Measurements from ENCODE around the gene C14orf180. TPM values are rescaled to one million over a fixed set of nuclear protein-coding genes. Genes with fewer than 3 reads are reported as not detected.

The C14orf180 gene
- total and polyA plus RNA-seq, 5 donors = 56.5 to 153 (median 107) TPM

DNA sequence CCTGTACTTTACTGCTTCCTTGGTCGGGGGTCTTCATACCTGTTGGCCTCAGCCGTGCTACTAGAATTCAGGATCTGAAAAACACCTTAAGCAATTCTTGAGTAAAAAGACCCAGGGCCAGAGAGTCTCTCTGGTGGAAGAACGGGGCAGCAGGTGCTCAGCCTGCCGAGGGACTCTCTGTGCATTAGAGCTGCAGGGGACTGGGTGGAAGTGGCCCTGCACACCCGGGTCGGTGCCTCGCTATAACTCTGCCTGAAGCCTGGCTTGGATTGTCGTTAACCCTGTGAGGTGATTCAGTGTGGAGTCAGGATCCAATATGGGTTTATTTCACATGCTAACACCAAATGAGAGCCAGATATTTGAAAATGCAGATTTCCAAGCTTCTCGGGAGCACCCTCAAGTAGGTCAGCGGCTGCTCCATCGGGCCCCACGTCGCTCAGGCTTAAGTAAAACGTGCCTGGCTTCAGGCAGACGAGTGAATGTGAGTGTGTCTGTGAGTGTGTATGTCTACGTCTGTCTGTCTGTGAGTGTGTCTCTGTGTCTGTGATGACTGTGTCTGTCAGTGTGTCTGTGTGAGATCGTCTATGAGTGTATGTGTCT lies 35.1 kb upstream of the C14orf180 start:
- DNase-seq (no peak), ATAC-seq (no peak)
- no peaks in the 10 kb centered on the region for H3K9me3 ChIP-seq (ENCODE audit: control insufficient read depth, low read length)
- H3K4me3 ChIP-seq (ENCODE audit: low read length) = no peak overlapping the region
- WGBS = 72% methylated on average over 17 of the region's 17 CpGs
- intact Hi-C loops (cut with DNase I) = no loop called here
- H3K27me3 ChIP-seq (ENCODE audit: control insufficient read depth, insufficient read depth) = no peaks in the 10 kb centered on the region
- no peak overlapping the region for H3K27ac ChIP-seq (ENCODE audit: low read length)
- no peaks in the 10 kb centered on the region for H3K4me1 ChIP-seq (ENCODE audit: control insufficient read depth, insufficient read depth, low read length)

DNA sequence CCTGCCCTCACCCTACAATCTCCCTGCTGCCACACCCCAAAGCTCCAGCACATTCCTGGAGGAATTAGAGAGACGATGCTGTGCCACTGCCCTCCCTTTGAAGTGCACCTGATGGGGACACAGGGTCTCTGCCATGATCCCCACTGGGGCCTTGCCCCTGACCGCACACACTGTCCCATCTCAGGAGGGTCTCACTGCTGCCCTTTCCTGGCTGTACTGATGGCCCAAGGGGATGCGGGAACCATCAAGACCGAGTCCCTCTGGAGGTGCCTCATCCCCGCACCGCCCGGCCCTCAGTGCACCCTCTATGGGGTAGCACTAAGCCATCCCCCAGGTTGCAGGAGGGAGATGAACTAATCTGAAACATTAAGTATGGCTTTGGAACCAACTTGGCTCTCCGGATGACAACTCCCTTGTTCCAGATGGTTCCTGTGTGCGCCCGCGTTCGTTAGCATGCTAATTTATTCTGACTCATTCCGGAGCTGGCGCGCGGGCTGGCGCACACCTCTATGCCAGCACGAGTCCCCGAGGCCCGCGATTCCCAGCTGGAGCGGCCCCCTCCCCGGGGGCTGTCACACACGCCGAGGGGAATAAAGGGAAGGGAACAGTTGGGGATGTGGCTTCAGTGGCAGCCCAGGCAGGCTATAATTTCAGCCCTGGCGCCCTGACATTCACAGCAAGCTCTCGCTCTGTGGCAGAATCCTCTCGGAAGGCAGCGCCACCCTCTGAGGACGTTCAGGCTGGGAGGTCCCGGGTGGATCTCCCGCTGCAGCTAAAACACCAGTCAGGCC lies 34.2 kb upstream of the C14orf180 start:
- Histone ChIP-seq H3K4me3 (ENCODE audit: low read length) (no peak overlapping the region), H3K27me3 (ENCODE audit: control insufficient read depth, insufficient read depth) (no peaks in the 10 kb centered on the region), H3K27ac (ENCODE audit: low read length) (no peak overlapping the region), H3K9me3 (ENCODE audit: control insufficient read depth, low read length) (no peaks in the 10 kb centered on the region), H3K4me1 (ENCODE audit: control insufficient read depth, insufficient read depth, low read length) (no peaks in the 10 kb centered on the region)
- 52% methylated on average over 32 of the region's 32 CpGs for WGBS
- DNase-seq (no peak), ATAC-seq (no peak)
- intact Hi-C loops (cut with DNase I) = no loop called here

DNA sequence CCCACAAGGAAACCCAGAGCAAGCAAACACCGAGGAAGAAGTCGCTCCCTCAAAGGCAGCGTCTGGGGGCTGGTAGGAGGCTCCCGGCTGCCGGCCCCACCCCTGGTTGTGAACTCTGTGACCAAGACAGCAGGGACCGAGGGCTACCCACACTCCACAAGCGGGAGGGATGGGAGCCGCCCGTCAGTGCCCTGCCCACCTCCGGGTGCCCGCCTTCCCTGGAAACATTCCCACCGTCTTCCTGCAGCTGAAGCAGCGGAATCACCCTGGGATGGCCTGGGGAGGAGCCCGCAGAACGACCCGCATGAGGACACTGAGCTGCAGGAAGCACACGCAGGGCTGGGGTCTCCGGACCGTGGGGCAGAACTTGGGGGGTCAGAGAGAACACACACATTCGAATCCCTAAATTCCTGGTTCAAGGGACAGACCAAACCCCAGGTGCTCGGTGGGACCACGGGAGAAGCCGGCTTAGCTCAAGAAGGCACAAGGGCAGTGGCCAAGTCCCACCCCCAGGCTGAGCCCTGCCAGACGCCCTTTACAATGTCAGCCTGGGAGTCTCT lies 33.5 kb upstream of the C14orf180 start:
- Histone ChIP-seq H3K4me3 (ENCODE audit: low read length) (no peak overlapping the region), H3K4me1 (ENCODE audit: control insufficient read depth, insufficient read depth, low read length) (no peaks in the 10 kb centered on the region), H3K9me3 (ENCODE audit: control insufficient read depth, low read length) (no peaks in the 10 kb centered on the region), H3K27me3 (ENCODE audit: control insufficient read depth, insufficient read depth) (no peaks in the 10 kb centered on the region), H3K27ac (ENCODE audit: low read length) (no peak overlapping the region)
- intact Hi-C loops (cut with DNase I) = no loop called here
- 24% methylated on average over 24 of the region's 24 CpGs for WGBS
- ATAC-seq = peak in 1 of 2 donors; percentile 72
- peak in 1 of 3 donors; percentile 54 for DNase-seq

DNA sequence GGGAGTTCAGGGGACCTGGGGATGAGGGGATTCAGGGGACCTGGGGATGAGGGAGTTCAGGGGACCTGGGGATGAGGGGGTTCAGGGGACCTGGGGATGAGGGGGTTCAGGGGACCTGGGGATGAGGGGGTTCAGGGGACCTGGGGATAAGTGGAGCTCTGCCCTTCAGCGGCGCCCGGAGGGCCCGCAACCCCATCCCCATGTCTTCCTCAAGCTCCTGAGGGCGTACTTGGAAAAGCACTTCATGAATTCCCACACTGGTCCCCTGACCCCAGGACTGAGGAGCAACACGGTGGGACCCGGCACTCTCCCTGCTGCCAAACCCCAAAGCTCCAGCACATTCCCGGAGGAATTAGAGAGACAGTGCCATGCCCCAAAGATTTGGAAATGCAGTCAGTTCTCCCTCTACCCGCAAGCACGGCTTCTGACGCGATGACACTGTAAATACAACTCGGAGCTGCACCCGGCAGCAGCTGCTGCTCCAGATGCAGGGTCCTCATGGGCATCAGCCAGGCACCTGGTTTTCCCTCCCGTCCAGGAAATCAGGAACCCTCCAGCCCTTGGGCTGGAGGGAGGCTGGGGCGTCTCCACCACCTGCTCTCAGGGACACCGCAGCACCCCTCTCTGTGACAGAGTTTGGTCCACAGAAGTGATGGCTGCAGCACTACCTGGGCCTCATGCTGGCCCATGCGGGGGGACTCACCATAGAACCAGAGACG lies 32.8 kb upstream of the C14orf180 start:
- no peaks in the 10 kb centered on the region for H3K9me3 ChIP-seq (ENCODE audit: control insufficient read depth, low read length)
- H3K27me3 ChIP-seq (ENCODE audit: control insufficient read depth, insufficient read depth) = no peaks in the 10 kb centered on the region
- no peak for ATAC-seq
- no peak for DNase-seq
- H3K4me1 ChIP-seq (ENCODE audit: control insufficient read depth, insufficient read depth, low read length) = no peaks in the 10 kb centered on the region
- H3K27ac ChIP-seq (ENCODE audit: low read length) = no peak overlapping the region
- WGBS = 86% methylated on average over 19 of the region's 19 CpGs
- intact Hi-C loops (cut with DNase I) = no loop called here
- no peak overlapping the region for H3K4me3 ChIP-seq (ENCODE audit: low read length)

DNA sequence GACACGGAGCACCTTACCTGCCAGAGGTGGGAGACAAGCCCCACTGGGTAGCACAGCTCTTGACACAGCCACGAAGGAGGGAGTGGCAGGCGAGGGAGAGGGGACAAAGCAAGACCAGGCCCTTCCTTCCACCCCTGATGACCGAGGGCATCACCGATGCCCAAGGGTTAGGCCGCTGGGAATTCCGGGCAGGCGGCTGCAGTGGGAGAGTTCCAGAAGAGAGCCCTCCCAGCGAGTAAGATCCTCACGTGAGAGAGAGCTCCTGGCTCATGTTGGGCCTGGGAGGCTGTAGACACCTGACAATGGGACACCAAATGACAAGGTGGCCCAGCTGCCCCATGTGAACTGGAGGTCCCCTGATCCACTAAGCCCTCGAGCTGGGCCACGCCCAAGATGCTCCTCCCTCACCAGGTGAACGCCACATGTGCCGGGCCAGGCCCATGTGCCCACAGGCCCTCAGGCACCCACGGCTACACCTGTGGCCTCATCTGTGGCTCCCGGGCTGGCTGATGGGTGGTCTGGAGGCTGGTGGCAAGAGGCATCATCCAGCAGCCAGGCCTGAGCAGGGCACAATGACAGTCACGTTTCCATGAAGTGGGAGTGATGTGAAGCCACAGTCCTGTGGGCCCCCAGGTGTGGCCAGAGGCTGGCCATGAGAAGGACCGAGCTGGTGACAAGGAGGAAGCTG lies 32.1 kb upstream of the C14orf180 start:
- intact Hi-C loops (cut with DNase I) = no loop called here
- Histone ChIP-seq H3K27me3 (ENCODE audit: control insufficient read depth, insufficient read depth) (no peaks in the 10 kb centered on the region), H3K4me3 (ENCODE audit: low read length) (no peak overlapping the region), H3K27ac (ENCODE audit: low read length) (no peak overlapping the region), H3K9me3 (ENCODE audit: control insufficient read depth, low read length) (no peaks in the 10 kb centered on the region), H3K4me1 (ENCODE audit: control insufficient read depth, insufficient read depth, low read length) (no peaks in the 10 kb centered on the region)
- peak in 2 of 3 donors; percentile 10 to 43 for DNase-seq
- ATAC-seq = no peak
- WGBS = 90% methylated on average over 18 of the region's 18 CpGs

DNA sequence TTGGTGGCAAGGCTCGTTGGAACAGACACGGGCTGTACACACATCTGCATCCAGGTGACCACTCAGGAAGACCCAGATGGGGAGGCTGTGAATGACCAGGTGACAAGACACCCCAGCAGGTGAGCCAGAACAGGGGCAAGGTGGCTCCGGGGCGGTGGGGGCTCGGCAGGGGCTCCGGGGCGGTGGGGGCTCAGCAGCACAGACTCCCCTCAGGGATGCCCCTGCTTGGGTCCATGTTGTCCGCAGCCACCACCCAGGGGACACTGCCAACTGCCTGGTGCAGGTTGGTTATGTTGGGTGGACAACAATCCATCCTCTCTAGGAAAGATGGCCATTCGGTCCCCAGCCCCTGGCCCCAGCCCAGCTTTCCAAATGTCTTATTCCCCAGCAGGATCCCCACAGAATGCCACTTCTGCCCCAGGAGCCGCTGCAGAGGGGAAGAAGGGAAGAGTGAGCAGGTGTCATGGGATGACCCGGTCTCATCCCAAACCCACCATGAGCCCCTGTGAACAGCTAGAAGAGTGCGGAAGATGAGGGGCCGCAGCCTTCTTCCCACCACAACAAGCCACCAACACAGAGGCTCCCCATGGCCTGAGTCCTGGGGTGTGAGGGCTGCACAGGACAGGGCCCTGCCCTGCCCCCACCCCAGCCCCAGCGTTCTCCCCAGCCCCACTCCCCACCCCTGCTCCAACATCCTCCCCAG lies 31.4 kb upstream of the C14orf180 start:
- intact Hi-C loops (cut with DNase I) = no loop called here
- WGBS = 84% methylated on average over 14 of the region's 14 CpGs
- ATAC-seq = no peak
- H3K4me1 ChIP-seq (ENCODE audit: control insufficient read depth, insufficient read depth, low read length) = no peaks in the 10 kb centered on the region
- no peak overlapping the region for H3K4me3 ChIP-seq (ENCODE audit: low read length)
- H3K27ac ChIP-seq (ENCODE audit: low read length) = no peak overlapping the region
- no peaks in the 10 kb centered on the region for H3K27me3 ChIP-seq (ENCODE audit: control insufficient read depth, insufficient read depth)
- no peaks in the 10 kb centered on the region for H3K9me3 ChIP-seq (ENCODE audit: control insufficient read depth, low read length)
- no peak for DNase-seq

DNA sequence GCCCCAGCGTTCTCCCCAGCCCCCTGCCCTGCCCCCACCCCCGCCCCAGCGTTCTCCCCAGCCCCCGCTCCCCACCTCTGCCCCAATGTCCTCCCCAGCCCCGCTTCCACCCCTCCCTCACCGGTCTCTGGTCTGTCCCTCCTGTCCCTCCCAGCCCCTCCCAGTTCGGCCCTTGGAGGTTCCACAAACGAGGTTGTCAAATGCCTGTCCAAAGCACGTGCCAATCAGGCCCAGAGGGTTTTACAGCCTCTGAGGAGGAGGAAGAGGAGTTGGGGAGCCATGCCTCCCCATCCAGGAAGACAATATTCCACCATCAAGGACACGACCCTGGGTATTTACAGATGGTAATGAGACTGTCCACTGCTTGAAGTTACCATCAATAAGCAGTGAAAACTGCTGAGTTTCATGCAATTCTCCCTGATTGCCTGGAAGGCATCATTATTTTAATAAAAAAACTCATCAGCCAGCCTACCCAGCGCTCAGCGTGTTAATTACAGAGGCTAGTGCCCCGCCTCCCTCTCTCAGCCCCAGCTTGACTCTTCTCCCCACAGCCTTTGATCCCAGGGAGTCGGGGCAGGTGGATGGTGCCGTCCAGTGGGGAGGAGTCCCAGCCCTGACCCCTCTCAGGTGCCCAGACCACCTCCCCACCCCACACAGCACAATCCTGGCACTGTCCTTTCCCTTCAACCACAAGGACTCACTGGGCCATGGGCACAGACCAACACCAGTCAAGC lies 30.6 kb upstream of the C14orf180 start:
- no peaks in the 10 kb centered on the region for H3K27me3 ChIP-seq (ENCODE audit: control insufficient read depth, insufficient read depth)
- no peak overlapping the region for H3K27ac ChIP-seq (ENCODE audit: low read length)
- no peaks in the 10 kb centered on the region for H3K4me1 ChIP-seq (ENCODE audit: control insufficient read depth, insufficient read depth, low read length)
- H3K4me3 ChIP-seq (ENCODE audit: low read length) = no peak overlapping the region
- H3K9me3 ChIP-seq (ENCODE audit: control insufficient read depth, low read length) = no peaks in the 10 kb centered on the region
- WGBS = 39% methylated on average over 15 of the region's 15 CpGs
- DNase-seq (peak in 1 of 3 donors; percentile 5), ATAC-seq (no peak)
- intact Hi-C loops (cut with DNase I) = no loop called here

DNA sequence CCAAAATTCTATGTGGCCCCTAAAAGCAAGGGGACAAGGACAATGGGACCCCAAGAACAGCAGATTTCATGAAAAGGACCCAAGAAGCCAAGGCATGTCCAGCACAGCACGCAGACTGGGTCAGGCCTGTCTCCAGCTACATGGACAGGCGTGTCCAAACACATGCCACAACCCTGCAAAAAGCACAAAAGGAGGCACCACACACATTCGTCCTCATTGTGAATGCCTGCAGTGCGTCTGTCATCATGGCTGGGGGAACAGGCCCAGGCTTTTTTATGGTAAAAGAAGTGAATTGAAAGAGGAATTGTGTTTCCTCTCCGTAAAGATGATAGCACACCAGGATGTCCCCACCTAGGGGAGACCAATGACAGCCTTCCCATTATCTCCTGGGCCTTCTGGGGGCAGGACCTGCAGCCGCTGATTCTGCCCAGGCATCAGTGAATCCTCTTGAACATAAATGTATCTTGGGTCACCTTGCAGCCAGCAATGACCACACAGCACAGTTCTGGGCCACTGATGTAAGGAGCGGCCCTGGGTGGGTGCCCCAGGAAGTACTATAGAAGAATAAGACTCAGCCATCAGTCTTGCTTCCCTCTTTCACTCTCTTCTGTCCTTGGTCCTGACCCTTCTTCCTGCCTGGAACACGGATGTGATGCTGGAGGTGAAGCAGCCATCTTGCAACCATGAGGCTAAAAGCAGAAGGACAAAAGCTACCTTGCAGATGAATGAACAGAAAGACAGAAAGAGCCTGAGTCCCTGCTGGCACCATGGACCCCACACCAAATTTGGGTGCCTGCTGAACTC lies 29.8 kb upstream of the C14orf180 start:
- H3K4me3 ChIP-seq (ENCODE audit: low read length) = no peak overlapping the region
- DNase-seq = no peak
- H3K4me1 ChIP-seq (ENCODE audit: control insufficient read depth, insufficient read depth, low read length) = no peaks in the 10 kb centered on the region
- no peaks in the 10 kb centered on the region for H3K27me3 ChIP-seq (ENCODE audit: control insufficient read depth, insufficient read depth)
- no peak for ATAC-seq
- 79% methylated on average over 8 of the region's 8 CpGs for WGBS
- intact Hi-C loops (cut with DNase I) = loop anchor here in 1 of 4 donors (5.0 kb wide), 1 partner anchor 407 kb away; no protein-coding TSS in a partner anchor
- no peak overlapping the region for H3K27ac ChIP-seq (ENCODE audit: low read length)
- H3K9me3 ChIP-seq (ENCODE audit: control insufficient read depth, low read length) = no peaks in the 10 kb centered on the region

DNA sequence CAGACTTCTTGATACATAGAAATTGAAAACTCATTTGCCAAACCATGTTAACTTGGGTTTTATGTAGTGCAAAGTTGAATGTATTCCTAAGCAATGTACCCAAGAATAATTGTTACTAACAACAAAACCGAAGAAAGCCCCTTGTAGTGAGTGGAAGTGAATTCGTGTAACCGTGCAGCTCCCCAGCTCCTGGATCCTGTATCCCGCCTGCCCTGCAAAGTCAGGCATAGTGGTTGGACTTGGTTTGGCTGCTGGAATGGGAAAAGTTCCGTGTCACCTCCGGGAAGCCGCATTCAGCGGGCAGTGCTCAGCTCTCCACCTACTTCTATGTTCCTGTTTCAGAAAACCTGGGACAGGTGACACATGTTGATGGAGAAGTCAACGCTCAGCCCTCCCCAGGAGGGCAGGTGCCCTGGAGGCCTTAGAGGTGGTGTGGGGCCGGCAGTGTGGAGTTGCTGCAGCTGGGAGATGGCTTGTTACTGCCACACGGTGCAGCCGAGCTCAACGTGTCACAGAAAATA lies 29.2 kb upstream of the C14orf180 start:
- WGBS = 86% methylated on average over 13 of the region's 13 CpGs
- Histone ChIP-seq H3K4me1 (ENCODE audit: control insufficient read depth, insufficient read depth, low read length) (no peaks in the 10 kb centered on the region), H3K27me3 (ENCODE audit: control insufficient read depth, insufficient read depth) (no peaks in the 10 kb centered on the region), H3K9me3 (ENCODE audit: control insufficient read depth, low read length) (no peaks in the 10 kb centered on the region), H3K4me3 (ENCODE audit: low read length) (no peak overlapping the region), H3K27ac (ENCODE audit: low read length) (no peak overlapping the region)
- ATAC-seq = no peak
- DNase-seq = peak in 1 of 3 donors; percentile 32
- intact Hi-C loops (cut with DNase I) = loop anchor here in 1 of 4 donors (5.0 kb wide), 1 partner anchor 408 kb away; no protein-coding TSS in a partner anchor
